Bronchial epithelial cell (primary cell): ENCODE data around the gene MYO10. TPM values are rescaled to one million over a fixed set of nuclear protein-coding genes. Genes with fewer than 3 reads are reported as not detected.

Experiments
- DNase-seq: peaks from one replicate; pipeline ENCODE4 v3.0.0-alpha.2; 2010; ENCODE audit warnings: low read depth
- FAIRE-seq: peaks from 2 replicates; lab custom pipeline; 2011; peaks lifted over from hg19 to GRCh38; lab: Jason Lieb, UNC
- H3K27me3 ChIP-seq: 2 replicates; pipeline ENCODE4 v1.5.1; 2011; ENCODE audit warnings: low read length; ENCODE audit not compliant: control insufficient read depth, insufficient read depth
- H3K36me3 ChIP-seq: 2 replicates; pipeline ENCODE4 v1.5.1; 2011; ENCODE audit warnings: low read length; ENCODE audit not compliant: control insufficient read depth, insufficient read depth
- H3K4me3 ChIP-seq: 2 replicates; pipeline ENCODE4 v1.5.1; 2011; ENCODE audit warnings: mild to moderate bottlenecking, low read depth, low read length, control low read depth
- total RNA-seq: library from RNA; depleted of rRNA; stranded (reverse); fragments of >200 nt; gene quantifications from 2 replicates; pipeline ENCODE4 v1.2.1, GENCODE V29; 2014
- TF ChIP-seq, protein P1 (sequence below): IDR thresholded peaks from 2 replicates; pipeline ENCODE4 v1.5.1; 2011; ENCODE audit warnings: mild to moderate bottlenecking, moderate library complexity, low read length, control low read depth, inconsistent platforms; ENCODE audit not compliant: insufficient read depth, severe bottlenecking

The MYO10 gene
- total RNA-seq, 1 donor from 2014 or later = 39.5 TPM

DNA sequence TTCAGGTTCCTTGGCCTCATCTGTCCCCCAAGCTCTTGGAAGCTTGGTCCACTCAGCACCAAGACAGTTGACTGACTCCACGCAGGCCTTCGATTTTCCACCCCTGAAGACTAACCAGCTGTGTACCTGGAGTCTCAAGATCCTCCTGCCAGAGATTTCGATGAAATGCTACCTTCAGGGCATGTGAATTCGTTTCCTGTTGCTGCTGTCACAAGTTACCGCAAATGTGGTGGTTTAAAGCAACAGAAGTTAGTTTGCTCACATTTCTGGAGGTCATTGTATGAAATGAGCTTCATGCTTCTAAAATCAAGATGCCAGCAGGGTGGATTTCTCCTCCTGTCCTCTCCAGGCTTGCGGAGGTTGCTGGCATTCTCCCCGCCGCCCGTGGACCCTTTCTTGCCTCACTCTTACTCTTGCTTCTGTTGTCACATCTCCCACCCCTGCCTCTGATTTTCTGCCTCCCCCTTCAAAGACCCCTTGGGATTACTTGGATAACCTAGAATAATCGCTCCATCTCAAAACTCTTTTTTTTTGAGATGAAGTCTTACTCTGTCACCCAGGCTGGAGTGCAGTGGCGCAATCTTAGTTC, 291.7 kb downstream of the MYO10 start:
- no peaks in the 10 kb centered on the region for H3K27me3 ChIP-seq
- no peak for DNase-seq

DNA sequence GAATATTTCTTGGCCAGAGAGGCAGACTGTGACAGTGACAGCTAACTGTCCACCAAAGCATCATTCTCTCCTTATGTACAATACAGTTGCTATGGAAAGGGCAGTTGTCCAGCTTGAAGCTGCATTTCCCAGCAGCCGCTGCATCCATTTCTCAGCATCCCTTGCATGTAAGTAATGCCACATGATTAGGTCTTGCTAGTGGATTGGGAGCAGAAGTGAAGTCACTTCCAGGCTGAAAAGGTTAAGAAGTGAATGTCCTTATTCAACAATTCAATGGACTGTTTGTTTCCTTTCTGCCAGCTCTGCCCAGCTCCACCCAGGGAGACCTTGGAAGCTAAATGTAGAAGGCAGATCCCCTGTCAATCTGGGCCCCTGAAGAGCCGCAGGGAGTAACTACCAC, 293.2 kb downstream of the MYO10 start:
- no peaks in the 10 kb centered on the region for H3K36me3 ChIP-seq
- TF ChIP-seq, protein P1, sequence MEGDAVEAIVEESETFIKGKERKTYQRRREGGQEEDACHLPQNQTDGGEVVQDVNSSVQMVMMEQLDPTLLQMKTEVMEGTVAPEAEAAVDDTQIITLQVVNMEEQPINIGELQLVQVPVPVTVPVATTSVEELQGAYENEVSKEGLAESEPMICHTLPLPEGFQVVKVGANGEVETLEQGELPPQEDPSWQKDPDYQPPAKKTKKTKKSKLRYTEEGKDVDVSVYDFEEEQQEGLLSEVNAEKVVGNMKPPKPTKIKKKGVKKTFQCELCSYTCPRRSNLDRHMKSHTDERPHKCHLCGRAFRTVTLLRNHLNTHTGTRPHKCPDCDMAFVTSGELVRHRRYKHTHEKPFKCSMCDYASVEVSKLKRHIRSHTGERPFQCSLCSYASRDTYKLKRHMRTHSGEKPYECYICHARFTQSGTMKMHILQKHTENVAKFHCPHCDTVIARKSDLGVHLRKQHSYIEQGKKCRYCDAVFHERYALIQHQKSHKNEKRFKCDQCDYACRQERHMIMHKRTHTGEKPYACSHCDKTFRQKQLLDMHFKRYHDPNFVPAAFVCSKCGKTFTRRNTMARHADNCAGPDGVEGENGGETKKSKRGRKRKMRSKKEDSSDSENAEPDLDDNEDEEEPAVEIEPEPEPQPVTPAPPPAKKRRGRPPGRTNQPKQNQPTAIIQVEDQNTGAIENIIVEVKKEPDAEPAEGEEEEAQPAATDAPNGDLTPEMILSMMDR = no peak
- no peak overlapping the region for H3K4me3 ChIP-seq
- FAIRE-seq = no peak
- H3K27me3 ChIP-seq = no peaks in the 10 kb centered on the region
- no peak for DNase-seq

More for the DNA sequence above, 291.7 kb downstream of the MYO10 start:
- TF ChIP-seq, protein P1 = no peak
- FAIRE-seq = no peak
- no peak overlapping the region for H3K4me3 ChIP-seq
- H3K36me3 ChIP-seq = no peaks in the 10 kb centered on the region

DNA sequence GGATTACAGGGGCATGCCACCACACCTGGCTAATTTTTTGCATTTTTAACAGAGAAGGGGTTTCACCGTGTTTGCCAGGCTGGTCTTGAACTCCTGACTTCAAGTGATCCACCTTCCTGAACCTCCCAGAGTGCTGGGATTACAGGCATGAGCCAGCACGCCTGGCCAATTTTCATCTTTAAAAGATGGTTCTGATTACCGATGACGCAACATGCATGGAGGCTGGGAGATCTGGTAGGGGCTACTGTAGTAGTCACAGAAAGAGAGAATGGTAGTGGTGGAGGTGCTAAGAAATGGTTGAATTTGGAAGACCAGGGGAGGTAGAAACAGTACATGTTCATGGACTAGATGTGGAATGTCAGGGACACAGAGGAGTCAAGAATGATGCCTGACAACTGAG, 296.9 kb downstream of the MYO10 start:
- Histone ChIP-seq H3K4me3 (no peak overlapping the region), H3K27me3 (no peaks in the 10 kb centered on the region), H3K36me3 (no peaks in the 10 kb centered on the region)
- DNase-seq (no peak), FAIRE-seq (no peak)
- TF ChIP-seq, protein P1 = no peak

DNA sequence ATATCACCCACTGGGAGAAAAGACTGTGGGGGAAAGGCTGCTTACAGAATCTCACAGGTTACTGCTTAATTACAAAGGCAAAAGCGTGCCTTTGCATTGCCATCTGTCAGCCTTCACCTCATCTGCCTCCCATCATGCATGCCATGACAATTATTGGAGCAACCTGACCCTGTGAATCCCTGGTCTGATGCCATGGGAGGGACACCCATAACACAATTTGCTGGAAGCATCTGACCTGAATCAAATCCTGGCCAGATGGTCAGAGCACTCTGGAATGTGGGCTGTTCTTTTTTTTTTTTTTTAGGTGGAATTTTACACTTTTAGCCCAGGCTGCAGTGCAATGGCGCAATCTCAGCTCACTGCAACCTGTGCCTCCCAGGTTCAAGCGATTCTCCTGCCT, 307.7 kb downstream of the MYO10 start:
- no peak for FAIRE-seq
- Histone ChIP-seq H3K27me3 (peaks cover 6% of the 10 kb centered on the region), H3K36me3 (no peaks in the 10 kb centered on the region), H3K4me3 (no peak overlapping the region)
- TF ChIP-seq, protein P1 = no peak
- no peak for DNase-seq

DNA sequence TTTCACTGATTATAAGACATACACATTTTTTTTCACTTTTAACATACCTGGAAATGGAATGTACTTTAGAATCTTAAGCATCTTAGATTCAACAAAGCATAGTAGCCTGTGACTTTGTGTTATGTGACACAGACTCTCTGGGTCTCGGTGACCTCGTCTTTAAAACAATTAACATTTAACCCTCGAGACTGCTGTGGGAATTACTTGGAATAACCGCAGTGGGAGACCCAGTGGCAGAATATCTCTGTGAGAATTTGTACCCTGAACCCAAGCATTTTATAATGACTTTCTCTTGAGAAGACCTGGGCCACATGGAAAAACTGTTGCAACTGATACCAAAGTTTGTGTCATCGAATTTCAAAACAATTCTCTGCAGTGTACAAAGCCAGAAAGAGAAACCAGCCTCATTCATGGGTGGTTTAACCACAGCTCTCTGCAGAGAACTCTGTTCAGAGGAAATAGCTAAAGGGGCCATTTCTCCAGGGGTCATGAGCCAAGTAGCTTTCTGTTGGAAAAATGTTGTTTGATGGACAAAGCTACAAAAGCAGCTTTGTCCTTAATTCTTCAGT, 309.3 kb downstream of the MYO10 start:
- FAIRE-seq = no peak
- peaks cover 6% of the 10 kb centered on the region for H3K27me3 ChIP-seq
- H3K4me3 ChIP-seq = no peak overlapping the region
- no peaks in the 10 kb centered on the region for H3K36me3 ChIP-seq
- no peak for DNase-seq
- TF ChIP-seq, protein P1 = no peak

DNA sequence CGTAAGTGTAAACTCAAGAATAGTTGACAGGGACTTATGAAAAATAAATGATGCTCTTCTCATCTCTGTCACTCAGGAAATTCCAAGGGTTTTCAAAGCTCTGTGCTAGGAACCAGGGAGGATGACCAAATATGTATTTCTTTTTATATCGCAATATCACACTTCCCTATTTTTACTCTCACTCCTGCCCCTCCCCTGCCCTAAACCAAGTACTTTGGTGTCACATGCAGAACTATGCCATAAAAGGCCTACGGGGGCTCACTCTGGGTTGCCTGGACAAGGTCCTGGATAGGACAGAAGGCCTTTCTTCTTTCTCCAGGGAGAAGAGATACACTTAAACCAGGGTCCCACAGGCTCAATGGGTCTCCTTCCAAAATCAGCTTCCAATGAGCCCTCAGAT, 311.0 kb downstream of the MYO10 start:
- Histone ChIP-seq H3K4me3 (no peak overlapping the region), H3K36me3 (no peaks in the 10 kb centered on the region), H3K27me3 (peaks cover 4% of the 10 kb centered on the region)
- TF ChIP-seq, protein P1 = no peak
- DNase-seq = no peak
- FAIRE-seq = no peak
